ENCODE results near the gene BSN.

BSN gene, protein sequence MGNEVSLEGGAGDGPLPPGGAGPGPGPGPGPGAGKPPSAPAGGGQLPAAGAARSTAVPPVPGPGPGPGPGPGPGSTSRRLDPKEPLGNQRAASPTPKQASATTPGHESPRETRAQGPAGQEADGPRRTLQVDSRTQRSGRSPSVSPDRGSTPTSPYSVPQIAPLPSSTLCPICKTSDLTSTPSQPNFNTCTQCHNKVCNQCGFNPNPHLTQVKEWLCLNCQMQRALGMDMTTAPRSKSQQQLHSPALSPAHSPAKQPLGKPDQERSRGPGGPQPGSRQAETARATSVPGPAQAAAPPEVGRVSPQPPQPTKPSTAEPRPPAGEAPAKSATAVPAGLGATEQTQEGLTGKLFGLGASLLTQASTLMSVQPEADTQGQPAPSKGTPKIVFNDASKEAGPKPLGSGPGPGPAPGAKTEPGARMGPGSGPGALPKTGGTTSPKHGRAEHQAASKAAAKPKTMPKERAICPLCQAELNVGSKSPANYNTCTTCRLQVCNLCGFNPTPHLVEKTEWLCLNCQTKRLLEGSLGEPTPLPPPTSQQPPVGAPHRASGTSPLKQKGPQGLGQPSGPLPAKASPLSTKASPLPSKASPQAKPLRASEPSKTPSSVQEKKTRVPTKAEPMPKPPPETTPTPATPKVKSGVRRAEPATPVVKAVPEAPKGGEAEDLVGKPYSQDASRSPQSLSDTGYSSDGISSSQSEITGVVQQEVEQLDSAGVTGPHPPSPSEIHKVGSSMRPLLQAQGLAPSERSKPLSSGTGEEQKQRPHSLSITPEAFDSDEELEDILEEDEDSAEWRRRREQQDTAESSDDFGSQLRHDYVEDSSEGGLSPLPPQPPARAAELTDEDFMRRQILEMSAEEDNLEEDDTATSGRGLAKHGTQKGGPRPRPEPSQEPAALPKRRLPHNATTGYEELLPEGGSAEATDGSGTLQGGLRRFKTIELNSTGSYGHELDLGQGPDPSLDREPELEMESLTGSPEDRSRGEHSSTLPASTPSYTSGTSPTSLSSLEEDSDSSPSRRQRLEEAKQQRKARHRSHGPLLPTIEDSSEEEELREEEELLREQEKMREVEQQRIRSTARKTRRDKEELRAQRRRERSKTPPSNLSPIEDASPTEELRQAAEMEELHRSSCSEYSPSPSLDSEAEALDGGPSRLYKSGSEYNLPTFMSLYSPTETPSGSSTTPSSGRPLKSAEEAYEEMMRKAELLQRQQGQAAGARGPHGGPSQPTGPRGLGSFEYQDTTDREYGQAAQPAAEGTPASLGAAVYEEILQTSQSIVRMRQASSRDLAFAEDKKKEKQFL (N-terminal part only)
- 0.30 to 0.39 reads per million in 2 experiments for total RNA-seq

DNA sequence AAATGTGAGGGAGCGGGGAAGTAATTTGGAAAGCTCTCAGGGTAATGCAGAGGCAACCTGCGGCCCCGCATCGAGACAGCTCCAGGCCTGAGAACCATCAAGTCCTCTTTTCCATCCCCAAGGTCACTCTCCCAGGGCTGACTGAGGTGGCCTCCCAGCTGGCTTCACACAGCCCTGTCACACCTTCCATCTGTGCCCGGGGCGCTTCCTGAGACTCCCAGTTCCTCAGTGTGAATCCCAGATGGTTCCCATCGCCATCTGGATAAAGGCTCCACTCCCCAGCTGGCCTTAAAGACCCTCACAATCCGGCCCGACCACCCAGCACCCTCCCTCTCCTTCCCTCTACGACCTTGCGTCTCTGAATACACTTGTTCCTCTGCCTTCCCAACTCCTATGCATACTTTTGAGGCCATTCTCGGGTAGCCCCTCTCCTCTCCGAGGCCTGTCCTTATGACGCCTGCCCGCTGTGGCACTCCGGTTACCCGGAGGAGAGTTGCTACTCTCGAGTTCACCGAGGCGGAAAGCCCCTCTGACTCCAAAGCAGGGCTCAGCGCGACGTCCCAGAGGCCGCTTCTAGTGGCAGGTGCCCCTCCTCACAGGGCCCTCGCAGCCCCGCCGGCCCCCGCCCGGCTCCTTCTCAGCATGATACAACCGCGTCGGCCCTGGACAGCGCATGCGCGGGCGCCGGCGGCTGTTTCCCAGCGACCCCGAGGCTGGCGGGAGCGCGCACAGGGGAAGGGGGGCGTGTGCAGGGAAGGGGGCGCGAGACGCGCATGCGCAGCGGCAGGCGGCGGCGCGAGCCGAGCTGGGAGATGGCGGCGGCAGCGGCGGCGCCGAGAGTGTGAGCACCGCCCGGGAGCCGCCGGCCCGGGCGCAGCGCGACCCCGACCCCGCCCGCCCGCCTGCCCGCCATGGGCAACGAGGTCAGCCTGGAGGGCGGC is at the start of gene BSN:
BSN (plus strand) TSS at position 786 of the 941 bp plus-strand sequence; CDS start at position 912, 126 bp downstream.
- peak; percentile 73 for DNase-seq (ENCODE audit: low read depth)

DNA sequence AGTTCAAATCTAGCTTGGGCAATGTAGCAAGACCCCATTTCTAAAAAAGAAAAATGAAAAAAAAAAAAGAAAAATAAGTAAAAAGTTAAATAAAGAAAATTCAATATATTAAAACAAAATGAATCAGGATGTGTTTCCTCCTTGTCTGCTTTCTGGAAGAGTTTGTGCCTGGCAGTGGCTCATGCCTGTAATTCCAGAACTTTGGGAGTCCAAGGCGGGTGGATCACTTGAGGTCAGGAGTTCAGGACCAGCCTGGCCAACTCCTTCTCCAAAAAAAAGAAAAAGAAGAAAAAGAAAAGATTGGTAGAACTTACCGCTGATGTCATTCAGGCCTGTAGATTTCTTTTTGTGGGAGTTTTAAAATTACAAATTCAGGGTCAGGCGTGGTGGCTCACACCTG is 47.4 kb upstream of the BSN start:
- DNase-seq (ENCODE audit: low read depth) = no peak

DNA sequence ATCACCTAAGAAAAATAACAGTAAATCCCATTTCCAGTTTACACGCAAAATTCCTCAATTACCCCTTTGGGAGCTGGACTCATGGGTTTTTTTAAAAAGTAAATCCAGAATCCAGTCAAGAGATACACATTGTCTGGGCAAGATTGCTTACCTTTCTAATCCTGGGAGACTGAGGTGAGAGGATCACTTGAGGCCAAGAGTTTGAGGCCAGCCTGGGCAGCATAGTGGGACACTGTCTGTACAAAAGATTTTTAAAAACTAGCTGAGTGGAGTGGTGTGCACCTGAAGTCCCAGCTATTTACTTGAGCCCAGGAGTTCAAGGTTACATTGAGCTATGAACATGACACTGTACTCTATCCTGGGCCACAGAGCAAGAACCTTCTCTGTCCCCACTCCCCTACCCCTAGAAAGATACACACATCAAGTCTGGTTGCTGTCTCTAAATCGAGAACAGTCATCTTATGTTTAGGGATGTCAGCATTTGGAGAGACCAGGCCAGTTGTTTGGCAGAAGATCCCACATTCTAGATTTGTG is 45.2 kb upstream of the BSN start:
- no peak for DNase-seq (ENCODE audit: low read depth)

DNA sequence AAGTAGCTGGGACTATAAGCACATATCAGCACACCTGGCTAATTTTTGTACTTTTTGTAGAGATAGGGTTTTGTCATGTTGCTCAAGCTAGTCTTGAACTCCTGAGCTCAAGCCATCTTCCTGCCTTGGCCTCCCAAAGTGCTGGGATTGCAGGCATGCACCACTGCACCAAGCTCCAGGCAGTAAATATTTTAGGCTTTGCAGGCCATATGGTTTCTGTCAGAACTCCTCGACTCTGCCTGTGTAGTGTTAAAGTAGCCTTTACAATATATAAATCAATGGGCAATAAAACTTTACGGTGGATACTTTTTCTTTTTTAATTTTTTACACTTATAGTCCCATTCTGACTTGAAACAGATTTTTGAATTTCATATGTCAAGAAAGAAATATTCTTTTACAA is 42.6 kb upstream of the BSN start:
- DNase-seq (ENCODE audit: low read depth) = no peak

DNA sequence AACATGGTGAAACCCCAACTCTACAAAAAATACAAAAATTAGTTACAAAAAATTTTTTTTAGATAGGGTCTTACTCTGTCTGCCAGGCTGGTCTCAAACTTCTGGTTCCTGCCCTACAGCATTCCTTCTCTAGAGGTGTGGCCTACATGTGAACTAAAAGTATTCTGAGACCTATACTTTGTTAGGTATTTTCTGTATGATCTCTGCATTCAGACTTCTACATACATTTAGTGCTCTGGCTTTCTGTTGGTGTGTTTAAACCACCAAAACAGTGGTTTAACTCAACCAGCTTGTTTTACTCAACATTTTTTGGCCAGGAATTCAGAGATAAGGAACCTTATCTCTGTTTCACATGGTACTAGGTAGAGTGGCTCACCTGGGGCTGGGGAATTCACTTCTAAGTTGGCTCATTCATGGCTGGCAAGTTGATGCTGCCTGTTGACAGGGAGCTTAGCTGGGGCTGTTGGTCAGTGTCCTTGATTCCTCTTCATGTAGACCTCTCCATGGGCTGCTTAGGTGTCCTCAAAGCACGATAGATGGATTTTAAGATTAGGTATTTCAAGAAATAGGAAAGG is 41.4 kb upstream of the BSN start:
- no peak for DNase-seq (ENCODE audit: low read depth)

DNA sequence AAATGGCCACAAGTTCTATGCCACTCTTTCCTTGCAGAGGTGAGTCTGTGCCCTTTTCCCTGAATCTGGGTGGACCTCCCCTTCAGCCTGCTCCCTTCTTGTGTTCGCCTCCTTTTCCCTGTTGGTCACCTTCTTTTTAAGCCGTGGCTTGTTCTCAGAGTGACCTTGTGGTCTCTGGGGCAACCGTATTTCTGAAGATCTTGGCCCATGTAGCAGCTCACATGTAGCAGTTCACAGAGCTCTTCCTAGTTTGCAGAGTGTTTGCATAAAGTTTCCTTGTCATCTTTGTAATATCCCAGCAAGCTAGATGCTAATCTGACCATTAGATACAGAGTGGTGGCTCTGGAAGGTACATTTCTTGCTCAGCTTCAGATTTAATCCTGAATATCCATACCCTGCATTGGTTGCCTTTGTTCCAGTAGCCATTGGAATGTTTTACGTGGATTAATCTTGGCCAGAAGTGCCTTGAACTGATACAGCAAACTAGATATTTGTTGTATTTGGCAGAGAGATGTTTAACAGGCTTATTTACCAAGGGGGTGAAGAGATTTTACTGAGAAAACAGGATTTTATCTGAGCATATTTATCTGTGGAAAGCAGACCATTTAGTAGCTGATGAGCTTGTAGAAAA is 40.7 kb upstream of the BSN start:
- DNase-seq (ENCODE audit: low read depth) = no peak

DNA sequence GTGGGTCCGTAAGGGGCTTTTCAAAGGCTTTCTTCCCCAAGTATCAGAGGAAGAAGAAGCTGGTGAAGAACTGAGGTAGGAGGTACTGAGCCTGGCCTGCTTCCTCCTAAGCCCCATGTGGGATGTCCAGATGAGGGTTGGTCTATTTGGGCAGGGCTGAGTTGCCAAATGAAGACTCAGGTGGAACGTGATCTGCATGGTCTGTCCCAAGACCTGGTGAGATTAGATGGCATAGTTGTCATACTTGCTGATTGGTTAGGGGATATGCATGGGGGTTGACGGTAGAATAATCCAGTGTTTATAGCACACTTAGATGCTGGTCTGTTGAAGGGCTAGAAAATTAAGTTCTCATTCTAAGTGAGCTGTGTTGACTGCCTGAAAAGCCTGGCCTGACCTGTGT is 36.3 kb upstream of the BSN start:
- DNase-seq (ENCODE audit: low read depth) = no peak

DNA sequence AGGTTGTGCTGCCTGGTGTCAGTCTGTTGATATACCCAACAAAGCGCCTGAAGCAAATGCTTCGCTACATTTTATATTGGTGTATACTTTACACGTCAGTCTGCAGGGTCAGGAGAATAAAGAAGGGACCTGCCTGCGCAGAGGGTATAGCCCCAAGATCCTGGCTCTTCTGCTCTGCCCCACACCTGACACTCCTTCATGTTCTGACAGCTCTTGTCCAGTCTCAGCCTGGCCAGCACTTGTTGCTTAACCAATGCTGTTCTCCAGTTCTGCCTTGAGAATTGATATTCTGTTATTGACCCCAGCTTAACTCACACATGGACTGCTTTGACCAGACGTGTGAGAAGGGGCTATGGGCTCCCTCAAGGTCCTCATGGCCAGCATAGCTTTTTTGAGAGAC is 35.8 kb upstream of the BSN start:
- no peak for DNase-seq (ENCODE audit: low read depth)

DNA sequence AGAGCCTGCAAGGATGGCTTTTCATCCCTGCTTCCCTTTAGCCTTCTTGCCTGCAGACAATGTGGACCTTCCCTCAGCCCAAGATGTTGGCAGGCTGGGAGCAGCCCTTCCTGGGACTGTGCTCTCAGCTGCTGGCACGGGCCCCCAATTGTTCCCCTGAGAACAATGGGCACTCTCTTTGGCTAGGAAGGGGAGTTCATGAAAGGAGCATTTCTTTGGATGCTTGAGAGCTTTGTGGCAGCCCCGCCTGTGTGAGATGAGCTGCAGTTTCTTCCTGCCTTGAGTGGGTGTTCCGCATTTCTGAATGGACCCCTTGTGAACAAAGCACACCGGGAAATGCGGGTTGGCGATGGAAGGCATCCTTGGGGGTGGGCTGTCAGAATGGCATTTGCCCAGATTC is 35.0 kb upstream of the BSN start:
- no peak for DNase-seq (ENCODE audit: low read depth)

DNA sequence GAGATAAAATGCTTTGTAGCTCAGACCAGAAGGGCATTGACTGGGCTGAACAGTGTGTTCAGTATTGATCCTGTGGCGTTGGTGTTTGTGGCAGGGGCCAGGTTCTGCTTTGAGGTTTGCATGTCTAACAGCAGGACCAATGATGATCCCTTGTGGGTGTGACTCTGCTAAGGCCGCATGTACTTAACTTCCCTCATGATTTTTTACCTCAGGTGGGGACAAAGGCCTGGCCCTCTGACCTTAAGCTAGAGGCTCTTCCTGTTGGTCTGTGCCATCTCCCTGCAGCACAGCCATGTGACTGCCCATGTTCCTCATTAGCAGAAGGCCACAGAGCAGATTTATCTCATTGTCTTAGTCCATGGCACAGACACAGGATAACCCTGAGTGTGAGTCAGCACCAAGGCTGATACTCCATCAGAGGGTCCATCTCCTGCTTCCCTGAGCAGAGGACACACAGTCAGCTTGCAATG is 34.3 kb upstream of the BSN start:
- DNase-seq (ENCODE audit: low read depth) = no peak

DNA sequence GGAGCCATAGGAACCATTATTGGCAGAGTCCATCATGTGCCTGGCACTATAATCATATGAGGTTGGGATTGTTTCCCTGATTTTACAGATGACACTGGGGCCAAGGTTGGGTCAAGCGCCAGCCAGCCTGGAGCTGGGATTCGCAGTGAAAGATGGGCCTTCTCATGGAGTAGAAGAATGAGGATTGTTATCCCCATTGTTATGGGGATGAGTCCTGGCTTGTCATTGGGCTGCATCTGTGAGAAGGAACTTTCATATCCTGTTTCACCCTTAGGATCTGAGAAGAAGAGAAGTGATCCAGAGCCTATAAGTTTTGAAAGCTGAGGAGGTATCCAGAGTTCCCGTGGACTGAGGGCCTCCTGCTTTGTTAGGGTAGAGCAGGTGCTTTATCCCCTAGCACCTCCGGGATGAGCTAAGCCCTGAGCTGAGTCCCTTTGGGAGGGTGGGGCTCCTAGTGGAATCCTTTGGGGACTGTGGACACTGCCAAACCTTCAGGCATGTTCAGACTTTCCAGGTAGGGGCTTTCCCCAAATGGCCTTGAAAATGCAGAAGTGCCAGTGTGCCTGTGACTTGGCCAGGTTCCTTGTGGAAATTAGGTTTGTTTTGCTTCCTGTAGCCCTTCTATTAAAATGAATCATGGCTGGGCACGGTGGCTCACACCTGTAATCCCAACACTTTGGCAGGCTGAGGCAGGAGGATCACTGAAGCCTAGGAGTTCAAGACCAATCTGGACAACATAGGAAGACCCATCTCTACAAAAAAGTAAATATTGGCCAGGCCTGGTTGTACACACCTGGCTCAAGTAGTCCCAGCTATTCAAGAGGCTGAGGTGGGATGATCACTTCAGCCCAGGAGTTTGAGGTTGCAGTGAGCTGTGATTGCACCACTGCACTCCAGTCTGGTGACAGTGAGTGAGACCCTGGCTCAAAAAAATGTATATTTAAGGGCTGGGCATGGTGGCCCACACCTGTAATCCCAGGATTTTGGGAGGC is 30.2 kb upstream of the BSN start:
- no peak for DNase-seq (ENCODE audit: low read depth)

DNA sequence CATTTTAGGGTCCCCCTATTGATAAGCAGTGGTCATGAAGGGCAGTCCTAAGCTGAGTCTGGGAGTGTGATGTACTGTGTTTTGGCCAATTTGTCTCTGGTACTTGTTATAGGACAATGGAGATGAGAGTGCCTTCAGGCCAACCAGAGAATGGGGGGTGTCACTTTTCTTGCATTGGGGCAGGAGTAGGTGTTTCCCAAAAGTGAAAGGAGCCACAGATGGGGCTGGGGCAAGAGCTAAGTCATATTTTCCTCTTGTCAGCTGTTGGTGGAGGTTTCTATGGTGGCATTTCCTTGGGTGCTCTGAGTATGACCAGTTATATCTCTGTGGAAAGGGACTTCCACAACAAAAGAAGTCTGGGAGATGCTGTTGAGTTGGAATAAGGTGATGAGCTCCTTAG is 24.7 kb upstream of the BSN start:
- DNase-seq (ENCODE audit: low read depth) = no peak

DNA sequence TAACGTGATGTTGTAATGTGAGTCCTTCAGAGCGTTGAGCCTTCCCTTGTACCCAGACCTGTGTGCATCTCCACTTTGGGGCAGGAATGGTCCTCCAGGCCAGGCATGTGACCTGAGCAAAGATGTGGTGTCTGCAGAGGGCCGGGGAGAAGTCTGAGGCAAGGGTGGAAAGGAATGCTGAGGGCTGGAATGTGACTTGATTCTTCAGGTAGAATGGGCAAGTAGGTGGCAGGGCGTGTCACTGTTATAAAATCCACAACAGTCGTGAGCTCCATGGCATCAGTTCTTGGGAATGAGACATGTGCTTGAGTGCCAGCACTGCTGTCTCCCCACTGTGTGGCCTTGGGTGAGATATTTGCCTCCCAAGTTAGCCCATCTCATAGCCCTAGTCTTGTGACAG is 24.0 kb upstream of the BSN start:
- DNase-seq (ENCODE audit: low read depth) = no peak

DNA sequence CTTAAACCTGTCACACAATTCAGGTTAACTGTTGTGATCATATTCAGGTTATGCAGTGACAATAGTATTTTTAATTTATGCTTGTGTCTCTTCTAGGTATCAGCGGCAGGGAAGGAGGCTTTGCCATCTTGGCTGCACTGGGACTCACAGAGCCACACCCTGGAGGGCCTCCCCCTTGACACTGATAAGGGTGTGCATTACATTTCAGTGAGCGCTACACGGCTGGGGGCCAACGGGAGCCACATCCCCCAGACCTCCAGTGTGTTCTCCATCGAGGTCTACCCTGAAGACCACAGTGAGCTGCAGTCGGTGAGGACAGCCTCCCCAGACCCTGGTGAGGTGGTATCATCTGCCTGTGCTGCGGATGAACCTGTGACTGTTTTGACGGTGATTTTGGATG is 23.6 kb upstream of the BSN start:
- DNase-seq (ENCODE audit: low read depth) = no peak

DNA sequence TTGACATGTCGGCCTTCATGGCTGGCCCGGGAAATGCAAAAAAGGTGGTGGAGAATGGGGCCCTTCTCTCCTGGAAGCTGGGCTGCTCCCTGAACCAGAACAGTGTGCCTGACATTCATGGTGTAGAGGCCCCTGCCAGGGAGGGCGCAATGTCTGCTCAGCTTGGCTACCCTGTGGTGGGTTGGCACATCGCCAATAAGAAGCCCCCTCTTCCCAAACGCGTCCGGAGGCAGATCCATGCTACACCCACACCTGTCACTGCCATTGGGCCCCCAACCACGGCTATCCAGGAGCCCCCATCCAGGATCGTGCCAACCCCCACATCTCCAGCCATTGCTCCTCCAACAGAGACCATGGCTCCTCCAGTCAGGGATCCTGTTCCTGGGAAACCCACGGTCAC is 23.1 kb upstream of the BSN start:
- DNase-seq (ENCODE audit: low read depth) = no peak

DNA sequence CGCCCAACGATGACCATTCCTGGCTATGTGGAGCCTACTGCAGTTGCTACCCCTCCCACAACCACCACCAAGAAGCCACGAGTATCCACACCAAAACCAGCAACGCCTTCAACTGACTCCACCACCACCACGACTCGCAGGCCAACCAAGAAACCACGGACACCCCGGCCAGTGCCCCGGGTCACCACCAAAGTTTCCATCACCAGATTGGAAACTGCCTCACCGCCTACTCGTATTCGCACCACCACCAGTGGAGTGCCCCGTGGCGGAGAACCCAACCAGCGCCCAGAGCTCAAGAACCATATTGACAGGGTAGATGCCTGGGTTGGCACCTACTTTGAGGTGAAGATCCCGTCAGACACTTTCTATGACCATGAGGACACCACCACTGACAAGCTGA is 22.6 kb upstream of the BSN start:
- DNase-seq (ENCODE audit: low read depth) = no peak

DNA sequence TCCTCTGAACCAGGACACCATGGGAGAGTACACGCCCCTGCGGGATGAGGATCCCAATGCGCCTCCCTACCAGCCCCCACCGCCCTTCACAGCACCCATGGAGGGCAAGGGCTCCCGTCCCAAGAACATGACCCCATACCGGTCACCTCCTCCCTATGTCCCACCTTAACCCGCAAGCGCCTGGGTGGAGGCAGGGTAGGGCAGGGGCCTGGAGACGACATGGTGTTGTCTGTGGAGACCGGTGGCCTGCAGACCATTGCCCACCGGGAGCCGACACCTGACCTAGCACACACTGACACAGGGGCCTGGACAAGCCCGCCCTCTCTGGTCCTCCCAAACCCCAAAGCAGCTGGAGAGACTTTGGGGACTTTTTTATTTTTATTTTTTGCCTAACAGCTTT is 21.2 kb upstream of the BSN start:
- no peak for DNase-seq (ENCODE audit: low read depth)

DNA sequence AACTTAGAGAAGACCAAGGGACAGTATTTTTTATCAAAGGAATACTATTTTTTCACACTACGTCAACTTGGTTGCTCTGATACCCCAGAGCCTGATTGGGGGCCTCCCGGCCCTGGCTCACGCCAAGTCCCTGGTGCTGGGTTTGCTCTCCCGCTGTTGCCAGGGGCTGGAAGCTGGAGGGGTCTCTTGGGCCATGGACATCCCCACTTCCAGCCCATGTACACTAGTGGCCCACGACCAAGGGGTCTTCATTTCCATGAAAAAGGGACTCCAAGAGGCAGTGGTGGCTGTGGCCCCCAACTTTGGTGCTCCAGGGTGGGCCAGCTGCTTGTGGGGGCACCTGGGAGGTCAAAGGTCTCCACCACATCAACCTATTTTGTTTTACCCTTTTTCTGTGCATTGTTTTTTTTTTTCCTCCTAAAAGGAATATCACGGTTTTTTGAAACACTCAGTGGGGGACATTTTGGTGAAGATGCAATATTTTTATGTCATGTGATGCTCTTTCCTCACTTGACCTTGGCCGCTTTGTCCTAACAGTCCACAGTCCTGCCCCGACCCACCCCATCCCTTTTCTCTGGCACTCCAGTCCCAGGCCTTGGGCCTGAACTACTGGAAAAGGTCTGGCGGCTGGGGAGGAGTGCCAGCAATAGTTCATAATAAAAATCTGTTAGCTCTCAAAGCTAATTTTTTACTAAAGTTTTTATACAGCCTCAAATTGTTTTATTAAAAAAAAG is 20.3 kb upstream of the BSN start:
- no peak for DNase-seq (ENCODE audit: low read depth)
